GM12878 (cell line): Measurements from ENCODE around the gene BMP7. TPM values are rescaled to one million over a fixed set of nuclear protein-coding genes. Genes with fewer than 3 reads are reported as not detected.

Experiments used
- ATAC-seq: fragments of 200-7000 bp; cut with Tn5 transposase; 3 replicates; pipeline ENCODE4 v1.9.1; 2020; ENCODE audit warnings: mild to moderate bottlenecking, moderate library complexity
- BruUV-seq: library from RNA; stranded (reverse); fragments of 400-500 nt; replicated peaks from 2 replicates; lab custom pipeline; 2021; lab: Mats Ljungman, UMichigan
- CTCF ChIA-PET: fragments of 300-600 bp; sonication (Branson Sonifier 250); formaldehyde crosslinking; extraction: SDS; loops from one replicate; lab custom pipeline; 2021; ENCODE audit warnings: inconsistent platforms; lab: Yijun Ruan, JAX
- POLR2A ChIA-PET: fragments of 350-600 bp; formaldehyde crosslinking; extraction: SDS; loops from one replicate; lab custom pipeline; 2021; ENCODE audit warnings: inconsistent platforms; lab: Charles Lee
- RAD21 ChIA-PET: fragments of 300-600 bp; sonication (Branson Sonifier 250); formaldehyde crosslinking; loops from one replicate; lab custom pipeline; 2023; ENCODE audit warnings: antibody characterized with exemption; ENCODE audit not compliant: unreplicated experiment; lab: Charles Lee
- SMC1A ChIA-PET: fragments of 300-600 bp; sonication (Branson Sonifier 250); formaldehyde crosslinking; loops from one replicate; lab custom pipeline; 2023; ENCODE audit not compliant: unreplicated experiment, uncharacterized antibody; lab: Charles Lee
- DNase-seq: peaks from one replicate; pipeline ENCODE4 v3.0.0-alpha.2; 2011; ENCODE audit warnings: low read depth, low spot score
- FAIRE-seq: peaks from 3 replicates; lab custom pipeline; 2011; peaks lifted over from hg19 to GRCh38; lab: Jason Lieb, UNC
- H2AFZ ChIP-seq: 2 replicates; pipeline ENCODE4 v1.6.0; 2011; ENCODE audit warnings: low read depth, low read length, control low read depth; ENCODE audit not compliant: control insufficient read depth
- H3K27ac ChIP-seq: 2 replicates; pipeline ENCODE4 v1.5.1; 2011; ENCODE audit warnings: control low read depth; ENCODE audit not compliant: control insufficient read depth, insufficient read depth
- H3K27me3 ChIP-seq, 2 experiments: replicated peaks in 1 of 2; 2 replicates each; pipeline versions ENCODE4 v1.6.0 to v1.6.1; 2011; ENCODE audit warnings: low read length in 1 of 2; ENCODE audit not compliant: control insufficient read depth in 2 of 2, insufficient read depth in 2 of 2
- H3K36me3 ChIP-seq, 2 experiments: 2 replicates each; pipeline ENCODE4 v1.5.1; 2011; ENCODE audit warnings: low read length in 1 of 2; ENCODE audit not compliant: control insufficient read depth in 2 of 2, insufficient read depth in 2 of 2
- H3K4me1 ChIP-seq: 2 replicates; pipeline ENCODE4 v1.6.1; 2011; ENCODE audit warnings: mild to moderate bottlenecking, low read length, moderate library complexity, mixed read lengths; ENCODE audit not compliant: control insufficient read depth, insufficient read depth
- H3K4me2 ChIP-seq: 2 replicates; pipeline ENCODE4 v1.6.0; 2011; ENCODE audit warnings: control low read depth; ENCODE audit not compliant: control insufficient read depth, insufficient read depth
- H3K4me3 ChIP-seq: fragments of 200-600 bp; sonication (generic); 2 replicates; pipeline ENCODE4 v1.5.1; 2016
- H3K79me2 ChIP-seq: 2 replicates; pipeline ENCODE4 v1.6.0; 2011; ENCODE audit warnings: low read length; ENCODE audit not compliant: control insufficient read depth, insufficient read depth
- H3K9ac ChIP-seq: 2 replicates; pipeline ENCODE4 v1.8.0; 2011; ENCODE audit warnings: low read length, control low read depth, mixed read lengths; ENCODE audit not compliant: control insufficient read depth, insufficient read depth
- H3K9me3 ChIP-seq: replicated peaks from 3 replicates; pipeline ENCODE4 v1.5.1; 2011; ENCODE audit warnings: mild to moderate bottlenecking, low read length; ENCODE audit not compliant: control insufficient read depth, insufficient read depth
- H4K20me1 ChIP-seq: 2 replicates; pipeline ENCODE4 v1.6.0; 2011; ENCODE audit not compliant: control insufficient read depth, insufficient read depth
- ETV6 ChIP-seq, 2 experiments: fragments of 450-650 bp in 1 of 2; IDR thresholded peaks in 1 of 2; conservative IDR thresholded peaks in 1 of 2; 2 replicates each; pipeline ENCODE4 v1.6.1; 2014; ENCODE audit warnings: antibody characterized with exemption in 1 of 2, borderline replicate concordance in 1 of 2, low read depth in 1 of 2, mild to moderate bottlenecking in 1 of 2, moderate library complexity in 1 of 2
- IKZF1 ChIP-seq: fragments of 450-650 bp; conservative IDR thresholded peaks from 2 replicates; pipeline ENCODE4 v1.6.1; 2017; ENCODE audit warnings: antibody characterized with exemption, mild to moderate bottlenecking
- MTA3 ChIP-seq: IDR thresholded peaks from 2 replicates; pipeline ENCODE4 v1.6.1; 2012; ENCODE audit warnings: low read length, inconsistent platforms, borderline replicate concordance
- NFXL1 ChIP-seq: fragments of 450-650 bp; IDR thresholded peaks from 2 replicates; pipeline ENCODE4 v1.6.1; 2017; ENCODE audit warnings: antibody characterized with exemption, mild to moderate bottlenecking, borderline replicate concordance
- WGBS: methylation state at CpG from one replicate; pipeline ENCODE4 v1.1.6; 2016; ENCODE audit warnings: low lambda C conversion rate; ENCODE audit not compliant: insufficient replicate concordance, insufficient coverage; ENCODE audit errors: missing lambda C conversion rate; 5-methylcytosine and 5-hydroxymethylcytosine counted together
- in situ Hi-C: fragments of 300-500 bp; cut with MboI; formaldehyde crosslinking; loops from 9 replicates; pipeline ENCODE4 v1.14.3; 2018; ENCODE audit warnings: mixed read lengths
- intact Hi-C: fragments of 100-400 bp; cut with micrococcal nuclease; formaldehyde crosslinking; loops from one replicate; pipeline ENCODE4 v1.14.2; 2022; ENCODE audit not compliant: unreplicated experiment
- polyA plus RNA-seq, 11 experiments: library from polyadenylated mRNA; depleted of rRNA in 4 of 11; unstranded in 6 of 11; stranded (reverse) in 5 of 11; fragments of >200 nt; fragmentation: Nextera tagmentation in 4 of 11; fragmentation: Illumina TruSeq in 1 of 11; extraction: Ambion mirVana in 4 of 11; extraction: Trizol in 1 of 11; gene quantifications; 1 replicate in 1 of 11; 2 replicates in 10 of 11; pipeline versions ENCODE4 v1.2.1 to v1.2.3, GENCODE V29; 2011 to 2016; ENCODE audit warnings: inconsistent platforms in 2 of 11, missing spikeins in 2 of 11, low read depth in 1 of 11
- total RNA-seq, 4 experiments: library from RNA; depleted of rRNA in 3 of 4; stranded (reverse); fragments of >200 nt in 3 of 4; fragmentation: Illumina TruSeq in 1 of 4; extraction: Trizol in 1 of 4; gene quantifications; 2 replicates each; pipeline versions ENCODE4 v1.2.1 to v1.2.3, GENCODE V29; 2013 to 2021

Gene BMP7
- total and polyA plus RNA-seq, 10 of the 15 experiments (the other 5 are each of a cell fraction or from before 2014, with no cell fraction given) = 0.18 to 0.51 (median 0.28) TPM; not detected in 7

DNA sequence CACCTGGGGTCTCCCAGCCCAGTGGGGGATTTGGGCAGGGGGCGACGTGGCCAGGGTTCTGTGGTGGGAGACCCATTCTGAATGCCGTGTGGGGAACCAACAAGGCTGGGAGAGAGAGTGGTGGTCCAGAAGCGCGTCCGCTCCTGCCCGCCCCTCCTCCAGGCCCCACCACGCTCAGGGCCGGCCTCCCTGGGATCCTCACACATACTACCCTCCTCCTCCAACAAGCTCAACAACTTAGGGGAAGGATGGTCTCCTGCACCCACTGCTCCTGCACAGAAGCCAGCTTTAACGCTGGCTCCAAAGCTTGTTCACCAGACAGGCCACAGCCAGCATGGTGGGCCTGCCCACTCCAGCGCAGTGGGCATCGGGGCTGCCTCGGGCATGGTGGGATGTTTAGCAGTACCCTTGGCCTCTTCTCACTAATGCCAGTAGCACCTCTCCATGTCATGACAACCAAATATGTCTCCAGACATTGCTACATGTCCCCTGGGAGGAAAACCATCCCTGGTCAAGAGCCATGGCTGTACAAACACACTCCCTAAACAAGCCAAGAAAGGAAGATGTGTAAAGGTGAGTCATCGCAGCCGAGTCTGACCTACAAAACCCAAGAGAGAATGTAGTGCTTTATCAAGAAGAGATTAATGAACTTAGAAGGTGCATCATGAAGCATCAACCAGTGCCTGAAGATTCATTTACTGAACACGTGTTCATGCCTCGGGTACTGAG is 75.7 kb downstream of the BMP7 start:
- FAIRE-seq (no peak), ATAC-seq (no peak), DNase-seq (no peak)
- H3K27me3 ChIP-seq = no peaks in the 10 kb centered on the region; a peak in 1 of 4 replicates
- BruUV-seq = no TSS peak
- no peaks in the 10 kb centered on the region for H3K36me3 ChIP-seq
- no peak overlapping the region for H3K27ac ChIP-seq
- intact Hi-C loops (no loop called here), in situ Hi-C loops (no loop called here)
- ChIA-PET SMC1A (no interaction called here), CTCF (no interaction called here), RAD21 (no interaction called here), POLR2A (no interaction called here)
- no peaks in the 10 kb centered on the region for H3K79me2 ChIP-seq
- no peaks in the 10 kb centered on the region; the same call in 1 of the 2 replicates for H4K20me1 ChIP-seq
- H3K4me2 ChIP-seq = no peak overlapping the region
- WGBS = 58% methylated on average over 15 of the region's 17 CpGs
- H3K4me3 ChIP-seq = no peak overlapping the region
- no peak overlapping the region for H2AFZ ChIP-seq
- no peaks in the 10 kb centered on the region for H3K9me3 ChIP-seq
- no peak overlapping the region for H3K9ac ChIP-seq
- H3K4me1 ChIP-seq = no peaks in the 10 kb centered on the region
- TF ChIP-seq MTA3 (no peak), ETV6 (conservative IDR thresholded peaks at IDR 0.05 in 1 of 2, IDR thresholded peaks at IDR 0.05 in 1 of 2; ENCODE audit: borderline replicate concordance in 1 of 2, low read depth in 1 of 2) (peak in 1 of 2 experiments; percentile 97; a peak in 1 of 4 replicates)

DNA sequence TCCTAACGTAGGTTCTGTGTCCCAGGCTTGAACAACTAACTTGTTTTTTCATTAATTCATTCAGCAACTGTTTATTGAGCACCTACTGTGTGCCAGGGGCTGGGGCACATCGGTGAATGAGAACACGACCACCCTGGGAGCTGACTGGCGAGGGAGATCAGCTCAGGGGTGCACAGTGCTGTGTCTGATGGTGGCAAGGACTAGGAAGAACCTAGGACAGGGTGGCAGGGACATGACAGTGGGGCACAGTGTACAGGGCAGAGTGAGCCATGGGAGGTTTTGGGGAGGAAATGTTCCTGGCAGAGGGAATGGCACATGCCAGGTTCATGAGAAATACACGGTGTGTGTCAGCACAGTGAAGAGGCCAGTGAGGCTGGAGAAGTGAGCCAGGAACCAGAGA is 76.7 kb downstream of the BMP7 start:
- CTCF ChIA-PET = no interaction called here
- in situ Hi-C loops = no loop called here

More for the DNA sequence above, 76.7 kb downstream of the BMP7 start:
- no peak overlapping the region for H3K27ac ChIP-seq
- no peak overlapping the region for H3K4me2 ChIP-seq
- TF ChIP-seq ETV6 (conservative IDR thresholded peaks at IDR 0.05 in 1 of 2, IDR thresholded peaks at IDR 0.05 in 1 of 2; ENCODE audit: borderline replicate concordance in 1 of 2, low read depth in 1 of 2) = peak in 1 of 2 experiments; percentile 51; a peak in 1 of 4 replicates
- TF ChIP-seq NFXL1 = peak; percentile 65; the same call in 1 of the 2 replicates
- no peak for TF ChIP-seq IKZF1
- no peaks in the 10 kb centered on the region for H3K36me3 ChIP-seq
- H3K79me2 ChIP-seq = no peaks in the 10 kb centered on the region
- H4K20me1 ChIP-seq = no peaks in the 10 kb centered on the region; the same call in 1 of the 2 replicates
- no peak overlapping the region for H2AFZ ChIP-seq
- no peaks in the 10 kb centered on the region for H3K9me3 ChIP-seq
- FAIRE-seq (no peak), ATAC-seq (no peak), DNase-seq (no peak)
- ChIA-PET RAD21 (no interaction called here), SMC1A (no interaction called here), POLR2A (no interaction called here)
- 24% methylated on average over 5 of the region's 5 CpGs for WGBS
- H3K9ac ChIP-seq = no peak overlapping the region
- BruUV-seq = no TSS peak
- H3K4me1 ChIP-seq = no peaks in the 10 kb centered on the region
- H3K27me3 ChIP-seq = no peaks in the 10 kb centered on the region; a peak in 1 of 4 replicates
- no peak overlapping the region for H3K4me3 ChIP-seq
- intact Hi-C loops = no loop called here
